ENCODE measurements around the gene CELSR3. TPM values are rescaled to one million over a fixed set of nuclear protein-coding genes. Genes with fewer than 3 reads are reported as not detected.

The CELSR3 gene
- total and polyA plus RNA-seq, 2 of the 4 experiments (the other 2 are of a cell fraction), result 0.18 to 0.63 TPM

- no peak overlapping the region for H2BK120ac ChIP-seq (ENCODE audit: low read depth, low read length)
- no peak overlapping the region for H3K4ac ChIP-seq (ENCODE audit: low read depth, low read length)
- H3K4me3 ChIP-seq (ENCODE audit: insufficient read depth, low read depth, low read length), result no peak overlapping the region
- H3K79me1 ChIP-seq (ENCODE audit: low read depth in 1 of 2, low read length in 2 of 2), result no peaks in the 10 kb centered on the region; a peak in 1 of 4 replicates
- H3K14ac ChIP-seq (replicated peaks; ENCODE audit: low read depth, low read length), result no peak overlapping the region
- no peak overlapping the region for H3K23ac ChIP-seq (ENCODE audit: low read depth, low read length)
- no peak overlapping the region for H4K91ac ChIP-seq (ENCODE audit: insufficient read depth, low read depth, low read length)
- dilution Hi-C loops (cut with HindIII; ENCODE audit: low sequenced_read_pairs, unreplicated experiment) (no loop called here), in situ Hi-C loops (cut with MboI; ENCODE audit: low sequenced_read_pairs) (no loop called here), intact Hi-C loops (cut with micrococcal nuclease) (no loop called here)
- H3K9me1 ChIP-seq (ENCODE audit: insufficient read depth, low read length), result no peaks in the 10 kb centered on the region
- ATAC-seq (ENCODE audit: low read depth) (no peak), DNase-seq (no peak)
- no peaks in the 10 kb centered on the region for H3K9me3 ChIP-seq (ENCODE audit: control insufficient read depth, insufficient read depth, low read length)
- POLR2A ChIA-PET (ENCODE audit: unreplicated experiment), result no interaction called here
- no peaks in the 10 kb centered on the region for H3K27me3 ChIP-seq (ENCODE audit: control insufficient read depth, insufficient read depth, low read length)
- no peak overlapping the region for H3K27ac ChIP-seq (ENCODE audit: insufficient read depth, low read length)
- no peak overlapping the region for H2BK5ac ChIP-seq (ENCODE audit: low read depth, low read length, poor library complexity, severe bottlenecking)
- H2AFZ ChIP-seq (replicated peaks; ENCODE audit: low read length, poor library complexity), result no peak overlapping the region
- H3K56ac ChIP-seq (ENCODE audit: extremely low read depth, insufficient read depth, low read length), result no peak overlapping the region
- no peak overlapping the region for H4K5ac ChIP-seq (ENCODE audit: low read depth, low read length)
- no peak overlapping the region for H4K8ac ChIP-seq (ENCODE audit: low read depth in 2 of 2, low read length in 2 of 2)
- no peaks in the 10 kb centered on the region; the same call in 1 of the 2 replicates for H4K20me1 ChIP-seq (ENCODE audit: insufficient read depth, low read length)
- no peak overlapping the region for H2AK9ac ChIP-seq (replicated peaks; ENCODE audit: low read depth, low read length, poor library complexity)
- H2AK5ac ChIP-seq (ENCODE audit: low read depth, low read length), result no peak overlapping the region
- H3K9ac ChIP-seq (ENCODE audit: low read depth, low read length), result no peak overlapping the region
- H3K36me3 ChIP-seq (ENCODE audit: control insufficient read depth, insufficient read depth, low read length), result peaks cover 4% of the 10 kb centered on the region; the same call in 1 of the 2 replicates
- CTCF ChIA-PET, result no interaction called here
- H2BK20ac ChIP-seq (ENCODE audit: low read depth, low read length), result no peak overlapping the region
- no peak overlapping the region for H2BK15ac ChIP-seq (ENCODE audit: low read depth, low read length)
- no peak for TF ChIP-seq RFX5 (IDR thresholded peaks at IDR 0.05; ENCODE audit: low read depth, low read length)
- no peak for TF ChIP-seq MAFK (IDR thresholded peaks at IDR 0.05; ENCODE audit: low read depth, low read length)
- no peak for TF ChIP-seq NFE2L2 (IDR thresholded peaks at IDR 0.05; ENCODE audit: low read depth, low read length)
- no peak for TF ChIP-seq POLR2A (IDR thresholded peaks at IDR 0.05; ENCODE audit: low read depth, low read length)
- TF ChIP-seq FOS (IDR thresholded peaks at IDR 0.05; ENCODE audit: low read depth, low read length), result no peak
- no peak for TF ChIP-seq SMC3 (IDR thresholded peaks at IDR 0.05; ENCODE audit: low read depth, low read length)
- TF ChIP-seq CEBPB (IDR thresholded peaks at IDR 0.05; ENCODE audit: low read depth, low read length), result no peak
- TF ChIP-seq CTCF (conservative IDR thresholded peaks at IDR 0.05; ENCODE audit: low read depth, low read length), result no peak
- no peak for TF ChIP-seq ELK1 (IDR thresholded peaks at IDR 0.05; ENCODE audit: borderline replicate concordance, low read depth, low read length)
- TF ChIP-seq RAD21 (IDR thresholded peaks at IDR 0.05; ENCODE audit: low read length), result no peak
- no peak for TF ChIP-seq BHLHE40 (IDR thresholded peaks at IDR 0.05; ENCODE audit: low read depth, low read length)
- H3K4me2 ChIP-seq (ENCODE audit: low read depth, low read length), result no peak overlapping the region
- no peaks in the 10 kb centered on the region for H3K4me1 ChIP-seq (ENCODE audit: control insufficient read depth, insufficient read depth, low read length)
- no TSS peak for BruUV-seq (replicated peaks)
- 88% methylated on average over 8 of the region's 12 CpGs; no CpG with 5 or more reads in 1 of the 2 experiments for WGBS, 2 experiments (ENCODE audit: extremely low coverage in 2 of 2, insufficient read length in 1 of 2)
- no peak overlapping the region for H3K18ac ChIP-seq (ENCODE audit: low read depth, low read length)
Measured at GRCh38 chr3:48642605-48643004, 20.1 kb downstream of the CELSR3 start.
